GM12875 (cell line): Measurements from ENCODE around the gene ABCA3.
"Not testable (repeated sequence)": the region's sequence is repeated elsewhere in the genome, so short reads cannot be mapped to it uniquely, and the experiment has no call there.

Experiments
- H3K4me3 ChIP-seq: one replicate; pipeline ENCODE4 v1.5.1; 2011; ENCODE audit warnings: low read depth, low read length, control low read depth
- TF ChIP-seq, protein P1 (sequence below): IDR thresholded peaks from 2 replicates; pipeline ENCODE4 v1.5.1; 2011; ENCODE audit warnings: low read depth, mild to moderate bottlenecking, control low read depth, inconsistent platforms, low read length, moderate library complexity, borderline replicate concordance; ENCODE audit not compliant: insufficient read depth

ABCA3 gene

DNA sequence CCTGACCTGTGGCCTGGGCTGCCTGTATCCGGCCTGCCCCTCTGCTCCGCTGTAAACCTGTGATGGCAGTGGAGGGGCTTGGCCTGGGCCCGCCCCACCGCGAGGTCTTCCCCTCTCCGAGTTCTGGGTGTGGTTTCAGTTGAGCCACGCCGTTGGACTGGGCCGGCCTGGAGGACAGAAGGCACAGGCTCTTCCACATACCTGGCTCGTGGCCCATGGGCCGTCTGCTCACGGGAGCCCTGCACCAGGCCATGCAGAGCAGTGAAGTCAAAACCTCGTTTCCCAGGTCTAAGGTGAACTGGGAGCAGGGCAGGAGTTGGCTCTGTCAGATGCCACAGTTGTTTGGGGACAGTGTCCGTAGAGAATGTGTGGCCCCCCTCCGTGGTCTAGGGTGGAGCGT lies 67.0 kb downstream of the ABCA3 start:
- TF ChIP-seq, protein P1, sequence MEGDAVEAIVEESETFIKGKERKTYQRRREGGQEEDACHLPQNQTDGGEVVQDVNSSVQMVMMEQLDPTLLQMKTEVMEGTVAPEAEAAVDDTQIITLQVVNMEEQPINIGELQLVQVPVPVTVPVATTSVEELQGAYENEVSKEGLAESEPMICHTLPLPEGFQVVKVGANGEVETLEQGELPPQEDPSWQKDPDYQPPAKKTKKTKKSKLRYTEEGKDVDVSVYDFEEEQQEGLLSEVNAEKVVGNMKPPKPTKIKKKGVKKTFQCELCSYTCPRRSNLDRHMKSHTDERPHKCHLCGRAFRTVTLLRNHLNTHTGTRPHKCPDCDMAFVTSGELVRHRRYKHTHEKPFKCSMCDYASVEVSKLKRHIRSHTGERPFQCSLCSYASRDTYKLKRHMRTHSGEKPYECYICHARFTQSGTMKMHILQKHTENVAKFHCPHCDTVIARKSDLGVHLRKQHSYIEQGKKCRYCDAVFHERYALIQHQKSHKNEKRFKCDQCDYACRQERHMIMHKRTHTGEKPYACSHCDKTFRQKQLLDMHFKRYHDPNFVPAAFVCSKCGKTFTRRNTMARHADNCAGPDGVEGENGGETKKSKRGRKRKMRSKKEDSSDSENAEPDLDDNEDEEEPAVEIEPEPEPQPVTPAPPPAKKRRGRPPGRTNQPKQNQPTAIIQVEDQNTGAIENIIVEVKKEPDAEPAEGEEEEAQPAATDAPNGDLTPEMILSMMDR = no peak

GRCh38 chr16:2271848-2272461 lies 68.6 kb downstream of the ABCA3 start:
- no peak overlapping the region for H3K4me3 ChIP-seq
- TF ChIP-seq, protein P1 = no peak

More for the DNA sequence above, 67.0 kb downstream of the ABCA3 start:
- no peak overlapping the region for H3K4me3 ChIP-seq

- no peak overlapping the region for H3K4me3 ChIP-seq
- TF ChIP-seq, protein P1 = no peak
These were observed 69.7 kb downstream of the ABCA3 start for GRCh38 chr16:2270588-2271470.

DNA sequence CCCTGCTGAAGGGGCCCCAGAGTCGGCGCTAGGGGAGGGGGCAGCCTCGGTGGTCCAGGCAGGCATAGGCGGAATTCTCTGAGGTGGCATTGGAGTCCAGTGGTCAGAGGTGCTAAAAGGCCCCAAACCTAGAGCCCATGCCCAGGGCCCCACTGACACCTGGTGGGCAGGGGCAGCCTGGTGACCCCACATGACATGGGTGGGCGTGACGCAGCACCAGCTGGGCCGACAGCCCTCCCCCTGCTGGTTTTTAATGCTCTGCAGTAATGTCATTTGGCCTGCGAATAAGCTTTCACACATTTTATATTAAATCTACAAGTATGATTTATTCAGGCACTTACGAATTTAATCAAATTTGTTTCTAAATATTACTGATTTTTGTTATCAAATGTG lies 70.5 kb downstream of the ABCA3 start:
- TF ChIP-seq, protein P1 = no peak
- no peak overlapping the region for H3K4me3 ChIP-seq

- TF ChIP-seq, protein P1 = no peak
- H3K4me3 ChIP-seq = peak within 1 kb of the TSS; percentile 90
These were observed 72.4 kb downstream of the ABCA3 start, which contains the start of gene RNPS1 for GRCh38 chr16:2267913-2268666. Gene RNPS1 (minus strand): TSS chr16:2268126. CDS start chr16:2264643, 3,483 bp downstream.

DNA sequence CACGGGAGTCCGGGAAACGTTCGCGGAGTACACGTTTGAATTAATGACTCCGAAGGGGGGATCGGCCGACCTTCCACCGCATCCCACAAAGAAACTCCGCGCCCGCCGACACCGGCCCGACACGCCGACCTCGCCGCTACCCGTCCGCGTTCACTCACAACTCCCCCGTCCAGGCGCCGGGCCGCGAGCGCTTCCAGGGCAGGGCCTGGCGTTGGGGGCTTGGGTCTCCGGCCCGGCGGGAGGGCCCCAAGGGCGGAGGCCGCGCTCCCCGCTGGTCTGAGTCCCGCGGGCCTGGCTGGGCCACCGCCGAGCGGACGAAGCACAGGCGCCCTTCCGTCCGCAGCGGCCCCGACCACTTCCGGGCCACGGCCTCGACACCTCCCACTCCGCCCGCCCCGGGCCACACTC lies 73.0 kb downstream of the ABCA3 start:
- H3K4me3 ChIP-seq = peak overlapping the region; percentile 90

DNA sequence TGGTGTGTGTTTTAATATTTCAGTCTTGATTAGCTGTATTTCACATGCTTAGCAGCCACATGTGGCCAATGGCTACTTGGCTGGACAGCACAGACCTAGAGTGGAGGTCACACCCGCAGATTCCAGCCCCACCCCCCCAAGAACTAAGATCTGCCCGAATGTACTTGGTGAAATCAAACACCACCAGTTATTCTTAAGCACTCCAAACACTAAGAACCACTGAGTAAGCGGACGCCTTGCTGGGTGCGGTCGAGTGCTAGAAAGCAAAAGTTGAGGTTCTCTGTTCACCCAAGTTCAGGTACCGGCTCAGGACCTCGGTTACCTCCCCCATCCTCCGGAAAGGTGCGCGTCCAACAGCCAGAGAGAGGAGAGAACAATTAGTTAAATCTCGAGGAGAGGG lies 73.6 kb downstream of the ABCA3 start:
- peak overlapping the region; percentile 90 for H3K4me3 ChIP-seq

DNA sequence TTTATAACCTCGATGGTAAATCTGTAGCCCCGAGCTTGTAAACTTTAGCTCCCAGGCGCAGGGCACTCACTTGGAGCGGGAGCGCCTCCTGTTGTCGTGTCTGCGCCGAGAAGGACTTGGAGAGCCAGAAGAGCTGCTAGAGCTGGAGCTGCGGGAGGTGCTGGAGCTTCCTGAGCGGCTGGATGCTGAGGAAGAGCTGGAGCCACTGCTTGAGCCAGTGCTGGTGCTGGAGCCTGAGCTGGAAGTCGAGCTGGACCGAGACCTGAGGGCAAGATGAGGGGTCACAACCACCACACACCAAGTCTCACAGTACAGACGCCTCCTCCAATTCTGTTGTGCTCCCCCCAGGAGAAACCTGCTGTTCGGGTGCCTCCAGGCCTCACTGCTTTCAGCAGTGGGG lies 77.5 kb downstream of the ABCA3 start:
- H3K4me3 ChIP-seq = not testable (repeated sequence)
